GM12873 (cell line): ENCODE results near the gene EIF2B1.

Source experiments
- CTCF ChIP-seq: IDR thresholded peaks from 2 replicates; pipeline ENCODE4 v1.5.1; 2012; ENCODE audit warnings: low read depth, mild to moderate bottlenecking, moderate library complexity, low read length, control low read depth; ENCODE audit not compliant: insufficient read depth; ENCODE audit errors: missing control alignments

The EIF2B1 gene

GRCh38 chr12:123633379-123634141 is at the start of gene EIF2B1, which contains the start of gene GTF2H3:
EIF2B1 (minus strand) TSS chr12:123633686; CDS start chr12:123633557, 129 bp downstream.
GTF2H3 (plus strand) TSS chr12:123633829; CDS start chr12:123633860, 31 bp downstream.
- no peak for TF ChIP-seq CTCF

- TF ChIP-seq CTCF, result no peak
Measured at GRCh38 chr12:123681605-123682004, 48.1 kb upstream of the EIF2B1 start.

GRCh38 chr12:123678981-123679380 is 45.5 kb upstream of the EIF2B1 start:
- no peak for TF ChIP-seq CTCF

GRCh38 chr12:123676616-123677320 is 43.3 kb upstream of the EIF2B1 start:
- TF ChIP-seq CTCF, result no peak

GRCh38 chr12:123675436-123675835 is 42.0 kb upstream of the EIF2B1 start:
- no peak for TF ChIP-seq CTCF

GRCh38 chr12:123671876-123672275 is 38.4 kb upstream of the EIF2B1 start:
- TF ChIP-seq CTCF, result no peak
